Keratinocyte (primary cell): ENCODE results near the gene CIB4. TPM values are rescaled to one million over a fixed set of nuclear protein-coding genes. Genes with fewer than 3 reads are reported as not detected.

Experiments used
- DNase-seq: peaks from one replicate; pipeline ENCODE4 v3.0.0-alpha.2; 2011; ENCODE audit warnings: low read depth, missing footprints, low spot score
- FAIRE-seq: peaks from 2 replicates; lab custom pipeline; 2011; peaks lifted over from hg19 to GRCh38; lab: Jason Lieb, UNC
- H2AFZ ChIP-seq: 2 replicates; pipeline ENCODE4 v1.6.0; 2012; ENCODE audit warnings: low read length, control low read depth, inconsistent platforms; ENCODE audit not compliant: control insufficient read depth
- H3K27ac ChIP-seq: 2 replicates; pipeline ENCODE4 v1.5.1; 2011; ENCODE audit warnings: low read length; ENCODE audit not compliant: control insufficient read depth, insufficient read depth
- H3K27me3 ChIP-seq: 3 replicates; pipeline ENCODE4 v1.6.0; 2011; ENCODE audit warnings: low read length; ENCODE audit not compliant: control insufficient read depth, insufficient read depth; ENCODE audit errors: extremely low read depth
- H3K36me3 ChIP-seq, 2 experiments: 2 replicates in 1 of 2; 3 replicates in 1 of 2; pipeline ENCODE4 v1.5.1; 2011; ENCODE audit warnings: low read length in 2 of 2, mild to moderate bottlenecking in 1 of 2; ENCODE audit not compliant: control insufficient read depth in 2 of 2, insufficient read depth in 2 of 2; ENCODE audit errors: extremely low read depth in 1 of 2
- H3K4me1 ChIP-seq: 3 replicates; pipeline ENCODE4 v1.5.1; 2011; ENCODE audit warnings: low read length; ENCODE audit not compliant: control insufficient read depth, insufficient read depth; ENCODE audit errors: extremely low read depth
- H3K4me2 ChIP-seq: 3 replicates; pipeline ENCODE4 v1.6.0; 2011; ENCODE audit warnings: low read depth, low read length; ENCODE audit not compliant: control insufficient read depth, insufficient read depth; ENCODE audit errors: extremely low read depth
- H3K4me3 ChIP-seq, 3 experiments: fragments of 200-600 bp in 1 of 3; sonication (generic) in 1 of 3; 2 replicates in 2 of 3; 3 replicates in 1 of 3; pipeline ENCODE4 v1.5.1; 2011 to 2016; ENCODE audit warnings: low read length in 3 of 3, mild to moderate bottlenecking in 3 of 3, control low read depth in 2 of 3, inconsistent platforms in 1 of 3, low read depth in 1 of 3, mixed read lengths in 1 of 3, mixed run types in 1 of 3, moderate library complexity in 1 of 3; ENCODE audit not compliant: control insufficient read depth in 2 of 3, insufficient read depth in 2 of 3; ENCODE audit errors: extremely low read depth in 1 of 3
- H3K79me2 ChIP-seq: 2 replicates; pipeline ENCODE4 v1.6.0; 2012; ENCODE audit warnings: low read length; ENCODE audit not compliant: control insufficient read depth, insufficient read depth
- H3K9ac ChIP-seq: 3 replicates; pipeline ENCODE4 v1.6.0; 2011; ENCODE audit warnings: low read length; ENCODE audit not compliant: control insufficient read depth, insufficient read depth; ENCODE audit errors: extremely low read depth
- H3K9me1 ChIP-seq: 3 replicates; pipeline ENCODE4 v1.6.0; 2011; ENCODE audit warnings: low read length; ENCODE audit not compliant: control insufficient read depth, insufficient read depth; ENCODE audit errors: extremely low read depth
- H3K9me3 ChIP-seq: 2 replicates; pipeline ENCODE4 v1.5.1; 2012; ENCODE audit warnings: low read depth, low read length; ENCODE audit not compliant: control insufficient read depth
- H4K20me1 ChIP-seq: 3 replicates; pipeline ENCODE4 v1.6.0; 2011; ENCODE audit warnings: low read length; ENCODE audit not compliant: control insufficient read depth, insufficient read depth; ENCODE audit errors: extremely low read depth
- EZH2 ChIP-seq: IDR thresholded peaks from one replicate; pipeline ENCODE4 v1.6.1; 2012; ENCODE audit warnings: inconsistent platforms, mild to moderate bottlenecking, low read length, moderate library complexity
- dilution Hi-C: fragments of 300-500 bp; cut with MboI; formaldehyde crosslinking; loops from one replicate; pipeline ENCODE4 v1.7.0; 2020; ENCODE audit warnings: low sequenced_read_pairs; ENCODE audit not compliant: extremely low pct_ligation_motif_present
- polyA plus RNA-seq, 5 experiments: library from polyadenylated mRNA; depleted of rRNA in 3 of 5; stranded (reverse) in 3 of 5; stranded (forward) in 1 of 5; unstranded in 1 of 5; fragments of >200 nt; gene quantifications; 1 replicate in 1 of 5; 2 replicates in 3 of 5; 3 replicates in 1 of 5; pipeline versions ENCODE4 v1.2.1 to v1.2.3, GENCODE V29; 2011 to 2012; ENCODE audit warnings: missing spikeins in 2 of 5, low read depth in 1 of 5, low replicate concordance in 1 of 5
- TF ChIP-seq, protein P1 (sequence below), 3 experiments: IDR thresholded peaks in 1 of 3; conservative IDR thresholded peaks in 1 of 3; optimal IDR thresholded peaks in 1 of 3; 2 replicates in 2 of 3; 3 replicates in 1 of 3; pipeline versions ENCODE3 to v1.5.1; 2011; ENCODE audit warnings: low read length in 3 of 3, mild to moderate bottlenecking in 3 of 3, moderate library complexity in 2 of 3, control low read depth in 1 of 3, inconsistent platforms in 1 of 3; ENCODE audit not compliant: insufficient read depth in 2 of 3; ENCODE audit errors: extremely low read depth in 1 of 3

CIB4 gene
- polyA plus RNA-seq, 1 donor (not counting 4 experiments of a cell fraction or from before 2014, with no cell fraction given), result not detected

DNA sequence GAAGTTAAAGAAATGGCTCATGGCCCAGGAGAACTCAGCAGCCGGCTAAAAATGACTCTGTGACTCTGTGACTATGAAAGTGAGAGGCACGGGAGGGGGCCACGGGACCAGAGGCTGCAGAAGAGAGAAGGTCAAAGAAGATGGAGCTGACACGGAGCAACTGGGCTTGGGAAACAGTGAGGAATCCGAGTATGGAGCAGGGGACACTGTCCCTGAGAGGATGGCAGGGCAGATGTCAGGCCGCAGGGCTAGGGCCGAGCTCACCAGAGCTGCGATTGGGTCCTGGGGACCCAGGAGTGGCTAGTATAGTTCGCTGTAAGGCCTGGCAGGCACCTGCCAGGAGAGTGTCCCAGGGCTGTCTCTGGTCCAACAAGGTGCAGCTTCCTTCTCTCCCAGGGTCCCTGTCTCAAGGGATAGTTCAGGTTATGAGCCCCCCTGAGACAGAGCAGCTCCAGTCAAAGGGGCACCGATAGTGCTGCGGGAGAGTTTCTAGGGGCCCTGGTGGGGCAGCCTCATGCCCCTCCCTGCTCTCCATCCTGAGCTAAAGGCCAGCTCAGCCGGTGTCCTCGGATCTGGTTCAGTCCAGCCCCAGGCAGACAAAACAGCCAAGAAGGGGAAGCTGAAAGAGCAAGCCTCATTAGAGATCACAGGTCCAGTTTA is 42.7 kb downstream of the CIB4 start:
- Histone ChIP-seq H3K79me2 (no peaks in the 10 kb centered on the region), H3K4me2 (no peak overlapping the region), H3K9me1 (no peaks in the 10 kb centered on the region), H3K4me3 (no peak overlapping the region), H3K4me1 (peaks cover 3% of the 10 kb centered on the region), H3K27ac (no peak overlapping the region), H4K20me1 (no peaks in the 10 kb centered on the region), H3K27me3 (peaks cover 10% of the 10 kb centered on the region), H3K9ac (no peak overlapping the region), H3K36me3 (no peaks in the 10 kb centered on the region), H3K9me3 (no peaks in the 10 kb centered on the region), H2AFZ (no peak overlapping the region)
- DNase-seq (no peak), FAIRE-seq (no peak)
- TF ChIP-seq EZH2, result no peak
- TF ChIP-seq, protein P1, sequence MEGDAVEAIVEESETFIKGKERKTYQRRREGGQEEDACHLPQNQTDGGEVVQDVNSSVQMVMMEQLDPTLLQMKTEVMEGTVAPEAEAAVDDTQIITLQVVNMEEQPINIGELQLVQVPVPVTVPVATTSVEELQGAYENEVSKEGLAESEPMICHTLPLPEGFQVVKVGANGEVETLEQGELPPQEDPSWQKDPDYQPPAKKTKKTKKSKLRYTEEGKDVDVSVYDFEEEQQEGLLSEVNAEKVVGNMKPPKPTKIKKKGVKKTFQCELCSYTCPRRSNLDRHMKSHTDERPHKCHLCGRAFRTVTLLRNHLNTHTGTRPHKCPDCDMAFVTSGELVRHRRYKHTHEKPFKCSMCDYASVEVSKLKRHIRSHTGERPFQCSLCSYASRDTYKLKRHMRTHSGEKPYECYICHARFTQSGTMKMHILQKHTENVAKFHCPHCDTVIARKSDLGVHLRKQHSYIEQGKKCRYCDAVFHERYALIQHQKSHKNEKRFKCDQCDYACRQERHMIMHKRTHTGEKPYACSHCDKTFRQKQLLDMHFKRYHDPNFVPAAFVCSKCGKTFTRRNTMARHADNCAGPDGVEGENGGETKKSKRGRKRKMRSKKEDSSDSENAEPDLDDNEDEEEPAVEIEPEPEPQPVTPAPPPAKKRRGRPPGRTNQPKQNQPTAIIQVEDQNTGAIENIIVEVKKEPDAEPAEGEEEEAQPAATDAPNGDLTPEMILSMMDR (optimal IDR thresholded peaks at IDR 0.05 in 1 of 3, IDR thresholded peaks at IDR 0.05 in 1 of 3, conservative IDR thresholded peaks at IDR 0.05 in 1 of 3; ENCODE audit: extremely low read depth in 1 of 3, insufficient read depth in 2 of 3, low read length in 3 of 3), result no peak
- dilution Hi-C loops, result no loop called here

DNA sequence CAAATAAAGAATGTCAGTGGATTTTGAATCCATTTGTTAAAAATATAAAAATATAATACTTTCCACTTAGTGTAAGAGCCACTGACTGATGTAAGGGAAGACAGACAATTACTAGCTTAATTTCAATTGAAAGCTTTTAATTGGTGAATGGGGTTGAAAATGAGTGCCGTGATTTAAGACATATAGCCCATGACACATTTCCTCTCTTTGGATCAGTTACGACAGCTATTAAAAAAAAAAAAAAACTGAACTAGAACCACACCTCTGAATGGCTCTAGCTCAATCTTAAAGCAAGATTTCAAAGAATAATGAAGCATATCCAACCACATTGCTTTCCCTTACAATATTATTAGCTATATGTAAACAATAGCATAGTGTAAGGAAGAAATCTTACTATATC is 44.0 kb downstream of the CIB4 start:
- no peak for TF ChIP-seq EZH2
- TF ChIP-seq, protein P1 (optimal IDR thresholded peaks at IDR 0.05 in 1 of 3, IDR thresholded peaks at IDR 0.05 in 1 of 3, conservative IDR thresholded peaks at IDR 0.05 in 1 of 3; ENCODE audit: extremely low read depth in 1 of 3, insufficient read depth in 2 of 3, low read length in 3 of 3), result no peak
- no peak for DNase-seq
- FAIRE-seq, result no peak

More for the DNA sequence above, 44.0 kb downstream of the CIB4 start:
- H3K27ac ChIP-seq, result no peak overlapping the region
- no peak overlapping the region for H3K4me2 ChIP-seq
- no peaks in the 10 kb centered on the region for H3K79me2 ChIP-seq
- no peaks in the 10 kb centered on the region for H3K9me3 ChIP-seq
- peaks cover 3% of the 10 kb centered on the region for H3K4me1 ChIP-seq
- H3K27me3 ChIP-seq, result peaks cover 6% of the 10 kb centered on the region
- H3K9me1 ChIP-seq, result no peaks in the 10 kb centered on the region
- dilution Hi-C loops, result no loop called here
- H4K20me1 ChIP-seq, result no peaks in the 10 kb centered on the region
- H3K36me3 ChIP-seq, result no peaks in the 10 kb centered on the region
- H3K4me3 ChIP-seq, result no peak overlapping the region
- no peak overlapping the region for H3K9ac ChIP-seq
- H2AFZ ChIP-seq, result no peak overlapping the region
